Kidney (tissue), 14 donors: Measurements from ENCODE around the gene NOSTRIN. TPM values are rescaled to one million over a fixed set of nuclear protein-coding genes. Genes with fewer than 3 reads are reported as not detected.

Experiments
- DNase-seq, 5 donors: peaks; one replicate each; pipeline ENCODE4 v3.0.0-alpha.2; 2013 to 2020
- FAIRE-seq: peaks from 2 replicates; lab custom pipeline; 2012; peaks lifted over from hg19 to GRCh38; lab: Jason Lieb, UNC
- H3K27ac ChIP-seq, 2 donors: one replicate each; pipeline ENCODE4 v1.7.0; 2013; ENCODE audit warnings: low read depth in 2 of 2, low read length in 2 of 2, inconsistent platforms in 1 of 2
- H3K27me3 ChIP-seq: one replicate; pipeline ENCODE4 v1.7.1; 2013; ENCODE audit warnings: low read length, inconsistent platforms; ENCODE audit not compliant: control insufficient read depth, insufficient read depth
- H3K36me3 ChIP-seq, 3 donors: one replicate each; pipeline versions ENCODE4 v1.7.0 to v1.7.1; 2013; ENCODE audit warnings: low read length in 3 of 3, control low read depth in 1 of 3, inconsistent platforms in 1 of 3; ENCODE audit not compliant: insufficient read depth in 3 of 3, control insufficient read depth in 2 of 3
- H3K4me1 ChIP-seq, 3 donors: one replicate each; pipeline versions ENCODE4 v1.7.0 to v1.7.1; 2013; ENCODE audit warnings: low read length in 3 of 3, inconsistent platforms in 1 of 3, low read depth in 1 of 3; ENCODE audit not compliant: control insufficient read depth in 2 of 3, insufficient read depth in 2 of 3
- H3K4me3 ChIP-seq, 3 donors: one replicate each; pipeline versions ENCODE4 v1.7.0 to v1.8.1; 2013; ENCODE audit warnings: low read length in 3 of 3, control low read depth in 1 of 3, inconsistent platforms in 1 of 3
- H3K9ac ChIP-seq, 3 donors: one replicate each; pipeline versions ENCODE4 v1.7.0 to v1.7.1; 2013; ENCODE audit warnings: low read length in 3 of 3, control low read depth in 1 of 3, inconsistent platforms in 1 of 3
- H3K9me3 ChIP-seq, 3 donors: one replicate each; pipeline versions ENCODE4 v1.7.0 to v1.7.1; 2013; ENCODE audit warnings: low read length in 3 of 3, control low read depth in 1 of 3, inconsistent platforms in 1 of 3; ENCODE audit not compliant: control insufficient read depth in 2 of 3, insufficient read depth in 1 of 3
- CTCF ChIP-seq: IDR thresholded peaks from 3 replicates; pipeline ENCODE4 v1.5.1; 2012; ENCODE audit warnings: mild to moderate bottlenecking, moderate library complexity, borderline replicate concordance; ENCODE audit not compliant: insufficient read depth; ENCODE audit errors: extremely low read depth
- intact Hi-C: fragments of 100-400 bp; cut with DNase I; formaldehyde crosslinking; loops from one replicate; pipeline ENCODE4 v1.11.1; 2022
- polyA plus RNA-seq: library from polyadenylated mRNA; stranded (reverse); fragments of 350-450 nt; fragmentation: Illumina TruSeq; extraction: RNeasy Lipid Tissue Mini Kit (QIAGEN cat#74804); gene quantifications from one replicate; pipeline ENCODE4 v1.2.3, GENCODE V29; 2014; ENCODE audit warnings: low read depth, low replicate concordance; ENCODE audit not compliant: insufficient read depth
- total RNA-seq: library from RNA; stranded (reverse); fragmentation: NEBNext Ultra II Directional; extraction: Animal tissue kit (Norgen Biotek cat#: 25700); gene quantifications from one replicate; pipeline ENCODE4 v1.2.1, GENCODE V29; 2021
- donor health status: control.
- donor health status: control.
- donor health status: control.
- donor health status: control.
- donor health status: control.
- donor health status: DM: yes; HTN: yes; CAD: no.
- donor health status: Normal renal cell carcinoma (clear cell type).

The NOSTRIN gene
- total and polyA plus RNA-seq, 2 donors from 2014 or later = 41.8 to 50.2 TPM

GRCh38 chr2:168758970-168759820, 43.2 kb upstream of the NOSTRIN start:
- FAIRE-seq (peak; percentile 58), DNase-seq (peak in 3 of 5 donors; percentile 39 to 83 (median 60))
- TF ChIP-seq CTCF = peak; percentile 52
- intact Hi-C loops = no loop called here
- Histone ChIP-seq H3K27ac (no peak overlapping the region), H3K4me1 (no peaks in the 10 kb centered on the region), H3K36me3 (no peaks in the 10 kb centered on the region), H3K9me3 (no peaks in the 10 kb centered on the region), H3K9ac (no peak overlapping the region), H3K27me3 (no peaks in the 10 kb centered on the region), H3K4me3 (no peak overlapping the region)

- TF ChIP-seq CTCF = no peak
- no peaks in the 10 kb centered on the region for H3K27me3 ChIP-seq
- DNase-seq (no peak), FAIRE-seq (no peak)
- no peak overlapping the region for H3K4me3 ChIP-seq
- H3K9me3 ChIP-seq = no peaks in the 10 kb centered on the region
- peaks cover 0 to 3% (median 0%) of the 10 kb centered on the region in 3 donors for H3K4me1 ChIP-seq
- H3K27ac ChIP-seq = no peak overlapping the region
- intact Hi-C loops = no loop called here
- no peaks in the 10 kb centered on the region for H3K36me3 ChIP-seq
- H3K9ac ChIP-seq = no peak overlapping the region
Observed at GRCh38 chr2:168765401-168765800, 37.0 kb upstream of the NOSTRIN start.

- FAIRE-seq = no peak
- DNase-seq = no peak
- Histone ChIP-seq H3K9me3 (no peaks in the 10 kb centered on the region), H3K4me3 (no peak overlapping the region), H3K36me3 (no peaks in the 10 kb centered on the region), H3K27ac (no peak overlapping the region), H3K27me3 (no peaks in the 10 kb centered on the region), H3K4me1 (peaks cover 0 to 3% (median 0%) of the 10 kb centered on the region in 3 donors), H3K9ac (no peak overlapping the region)
- intact Hi-C loops = no loop called here
- TF ChIP-seq CTCF = no peak
Observed at GRCh38 chr2:168766600-168766999, 35.8 kb upstream of the NOSTRIN start.
